HepG2 (cell line): ENCODE measurements around the gene SP3. TPM values are rescaled to one million over a fixed set of nuclear protein-coding genes. Genes with fewer than 3 reads are reported as not detected.

ENCODE experiments used
- ATAC-seq: fragments of 200-7000 bp; cut with Tn5 transposase; 3 replicates; pipeline ENCODE4 v1.9.1; 2020; ENCODE audit warnings: mild to moderate bottlenecking, moderate library complexity
- BruUV-seq: library from RNA; stranded (reverse); fragments of 400-500 nt; replicated peaks from 2 replicates; lab custom pipeline; 2021; lab: Mats Ljungman, UMichigan
- CTCF ChIA-PET: fragments of 300-600 bp; formaldehyde crosslinking; extraction: SDS; loops from one replicate; lab custom pipeline; 2021; ENCODE audit warnings: low total read pairs, inconsistent platforms, low intra/inter-chr PET ratio; lab: Yijun Ruan, JAX
- POLR2A ChIA-PET: fragments of 350-600 bp; sonication (Branson Sonifier 250); formaldehyde crosslinking; loops from one replicate; lab custom pipeline; 2020; ENCODE audit warnings: antibody characterized with exemption, inconsistent platforms; lab: Yijun Ruan, JAX
- DNase-seq: peaks from one replicate; pipeline ENCODE4 v3.0.0-alpha.2; 2015; ENCODE audit warnings: low spot score
- FAIRE-seq: peaks from 3 replicates; lab custom pipeline; 2011; peaks lifted over from hg19 to GRCh38; lab: Jason Lieb, UNC
- H2AFZ ChIP-seq: one replicate; pipeline ENCODE4 v1.6.1; 2011; ENCODE audit warnings: low read length, inconsistent platforms
- H3K27ac ChIP-seq: fragments of 300-600 bp; 3 replicates; pipeline ENCODE4 v1.8.0; 2011; ENCODE audit warnings: mixed run types, mild to moderate bottlenecking, mixed read lengths, low read length, inconsistent platforms; ENCODE audit not compliant: insufficient read depth; ENCODE audit errors: extremely low read length
- H3K27me3 ChIP-seq, 2 experiments: fragments of 200-600 bp in 1 of 2; 2 replicates in 1 of 2; 3 replicates in 1 of 2; pipeline versions ENCODE4 v1.6.0 to v1.8.0; 2011; ENCODE audit warnings: low read length in 2 of 2, mild to moderate bottlenecking in 2 of 2, moderate library complexity in 2 of 2, inconsistent platforms in 1 of 2; ENCODE audit not compliant: insufficient read depth in 2 of 2, control insufficient read depth in 1 of 2
- H3K36me3 ChIP-seq, 2 experiments: fragments of 200-600 bp in 1 of 2; replicated peaks in 1 of 2; 2 replicates in 1 of 2; 3 replicates in 1 of 2; pipeline versions ENCODE4 v1.5.1 to v1.8.0; 2011; ENCODE audit warnings: low read length in 2 of 2, inconsistent platforms in 1 of 2; ENCODE audit not compliant: insufficient read depth in 2 of 2, control insufficient read depth in 1 of 2
- H3K4me1 ChIP-seq: 2 replicates; pipeline ENCODE4 v1.5.1; 2012; ENCODE audit warnings: low read length, inconsistent platforms; ENCODE audit not compliant: insufficient read depth
- H3K4me2 ChIP-seq: 2 replicates; pipeline ENCODE4 v1.6.0; 2011; ENCODE audit warnings: low read depth, low read length, inconsistent platforms
- H3K4me3 ChIP-seq, 3 experiments: fragments of 200-600 bp in 1 of 3; sonication (generic), shearing (Covaris generic) in 1 of 3; replicated peaks in 1 of 3; 2 replicates each; pipeline ENCODE4 v1.5.1; 2011 to 2016; ENCODE audit warnings: low read length in 3 of 3, inconsistent platforms in 2 of 3, low read depth in 2 of 3, mild to moderate bottlenecking in 2 of 3, control low read depth in 1 of 3, mixed read lengths in 1 of 3; ENCODE audit not compliant: insufficient read depth in 1 of 3
- H3K79me2 ChIP-seq: one replicate; pipeline ENCODE4 v1.6.1; 2011; ENCODE audit warnings: low read length, inconsistent platforms; ENCODE audit not compliant: insufficient read depth
- H3K9ac ChIP-seq: 2 replicates; pipeline ENCODE4 v1.6.0; 2011; ENCODE audit warnings: mild to moderate bottlenecking, low read depth, low read length, inconsistent platforms; ENCODE audit not compliant: insufficient read depth
- H3K9me3 ChIP-seq: 2 replicates; pipeline ENCODE4 v1.5.1; 2012; ENCODE audit warnings: mild to moderate bottlenecking, low read length
- H4K20me1 ChIP-seq: 2 replicates; pipeline ENCODE4 v1.6.0; 2011; ENCODE audit warnings: inconsistent platforms, mild to moderate bottlenecking, low read length, moderate library complexity; ENCODE audit not compliant: insufficient read depth
- CEBPB ChIP-seq: IDR thresholded peaks from 2 replicates; pipeline ENCODE4 v1.6.1; 2011; ENCODE audit warnings: low read depth, low read length, improper control_type of control experiment, borderline replicate concordance
- GATA4 ChIP-seq: sonication (generic); IDR thresholded peaks from 2 replicates; pipeline ENCODE4 v1.6.1; 2016; ENCODE audit warnings: antibody characterized with exemption, low read depth, borderline replicate concordance
- POLR2A ChIP-seq, 2 experiments: IDR thresholded peaks; 2 replicates each; pipeline ENCODE4 v1.6.1; 2011; ENCODE audit warnings: low read depth in 2 of 2, low read length in 2 of 2, mild to moderate bottlenecking in 1 of 2, moderate library complexity in 1 of 2; ENCODE audit not compliant: insufficient read depth in 1 of 2
- ZKSCAN5 ChIP-seq: sonication (generic); formaldehyde crosslinking; IDR thresholded peaks from 2 replicates; pipeline ENCODE4 v1.5.1; 2020; ENCODE audit warnings: mild to moderate bottlenecking, missing genetic modification reagents
- ZNF768 ChIP-seq: sonication (generic); formaldehyde crosslinking; IDR thresholded peaks from 2 replicates; pipeline ENCODE4 v1.4.0; 2020; ENCODE audit warnings: missing genetic modification reagents
- WGBS: methylation state at CpG from one replicate; pipeline ENCODE4 v1.1.6; 2017; ENCODE audit warnings: low lambda C conversion rate; 5-methylcytosine and 5-hydroxymethylcytosine counted together
- in situ Hi-C: cut with HindIII; loops from 2 replicates; pipeline ENCODE4 v1.10.0; 2017; ENCODE audit warnings: low pct_unique_long_range_greater_than_20kb; ENCODE audit not compliant: extremely low pct_ligation_motif_present
- intact Hi-C: fragments of 100-400 bp; cut with micrococcal nuclease; formaldehyde crosslinking; loops from one replicate; pipeline ENCODE4 v1.10.0; 2022; ENCODE audit not compliant: unreplicated experiment
- polyA plus RNA-seq, 8 experiments: library from polyadenylated mRNA; depleted of rRNA in 3 of 8; stranded (reverse) in 7 of 8; unstranded in 1 of 8; fragments of >200 nt; fragmentation: Illumina TruSeq in 4 of 8; extraction: Trizol in 4 of 8; gene quantifications; 2 replicates each; pipeline versions ENCODE4 v1.2.1 to v1.2.3, GENCODE V29; 2011 to 2016; ENCODE audit warnings: low read depth in 4 of 8, missing spikeins in 1 of 8, mixed read lengths in 1 of 8; ENCODE audit not compliant: insufficient read depth in 1 of 8
- total RNA-seq, 5 experiments: library from RNA; depleted of rRNA; stranded (reverse); fragments of >200 nt; fragmentation: Illumina TruSeq; extraction: Trizol; gene quantifications; 2 replicates each; pipeline ENCODE4 v1.2.3, GENCODE V29; 2016; ENCODE audit warnings: low read depth in 1 of 5

SP3 gene
- total and polyA plus RNA-seq, 2 of the 13 experiments (the other 11 are each of a cell fraction or from before 2014, with no cell fraction given), result 57.3 to 132 TPM

GRCh38 chr2:173898178-173898668 is 67.0 kb downstream of the SP3 start:
- H3K9ac ChIP-seq, result no peak overlapping the region
- H3K4me2 ChIP-seq, result no peak overlapping the region
- no peaks in the 10 kb centered on the region for H3K79me2 ChIP-seq
- WGBS, result 84% methylated on average over 5 of the region's 5 CpGs
- intact Hi-C loops, result no loop called here
- H3K36me3 ChIP-seq, result no peaks in the 10 kb centered on the region
- no peaks in the 10 kb centered on the region for H3K4me1 ChIP-seq
- H2AFZ ChIP-seq, result no peak overlapping the region
- peak; percentile 4 for ATAC-seq
- POLR2A ChIA-PET, result no interaction called here
- H4K20me1 ChIP-seq, result no peaks in the 10 kb centered on the region
- no peak overlapping the region for H3K4me3 ChIP-seq
- DNase-seq, result no peak
- no peak for TF ChIP-seq GATA4
- 0 out of 4 replicates have a peak, but pooled peaks of 1 of the 2 experiments have one; percentile 28 for TF ChIP-seq POLR2A (IDR thresholded peaks at IDR 0.05; ENCODE audit: insufficient read depth in 1 of 2, low read depth in 2 of 2, low read length in 2 of 2)
- in situ Hi-C loops, result no loop called here
- no peaks in the 10 kb centered on the region for H3K9me3 ChIP-seq
- H3K27ac ChIP-seq, result no peak overlapping the region
- no peak for FAIRE-seq
- CTCF ChIA-PET, result no interaction called here
- BruUV-seq, result no TSS peak
- H3K27me3 ChIP-seq, result no peaks in the 10 kb centered on the region

- Histone ChIP-seq H3K79me2 (no peaks in the 10 kb centered on the region), H3K9me3 (no peaks in the 10 kb centered on the region), H4K20me1 (no peaks in the 10 kb centered on the region), H3K4me2 (no peak overlapping the region), H3K27ac (no peak overlapping the region), H3K4me3 (no peak overlapping the region), H3K9ac (no peak overlapping the region)
- DNase-seq (no peak), ATAC-seq (no peak), FAIRE-seq (no peak)
- POLR2A ChIA-PET, result no interaction called here
- intact Hi-C loops, result no loop called here
- peak; percentile 86 for TF ChIP-seq CEBPB
- no peak for TF ChIP-seq ZNF768 (CRISPR knock-in tag)
- no peak for TF ChIP-seq ZKSCAN5 (CRISPR knock-in tag)
- TF ChIP-seq, all 625 proteins: peak for 1
- Histone ChIP-seq H3K27me3 (peaks cover 0 to under 1% of the 10 kb centered on the region in 2 experiments; a peak in 1 of 5 replicates), H3K4me1 (no peaks in the 10 kb centered on the region), H3K36me3 (no peaks in the 10 kb centered on the region), H2AFZ (no peak overlapping the region)
- CTCF ChIA-PET, result no interaction called here
- in situ Hi-C loops, result no loop called here
- WGBS, result 91% methylated on average over 2 of the region's 2 CpGs
- BruUV-seq, result no TSS peak
Observed at GRCh38 chr2:173896755-173897154, 68.4 kb downstream of the SP3 start.
